Measurements from ENCODE around the gene TH. TPM values are rescaled to one million over a fixed set of nuclear protein-coding genes. Genes with fewer than 3 reads are reported as not detected.

Gene TH
- total RNA-seq, 6 donors from 2014 or later, result not detected

- DNase-seq (peak in 1 of 2 donors; percentile 67), ATAC-seq (ENCODE audit: low FRiP score in 2 of 2) (no peak)
- peaks cover 7 to 11% (median 9%) of the 10 kb centered on the region in 4 donors for H3K4me1 ChIP-seq
- H3K27ac ChIP-seq, result no peak overlapping the region
- 68 to 81% methylated on average over 20 to 25 of the region's 31 CpGs for WGBS, 2 donors
- no peaks in the 10 kb centered on the region for H3K36me3 ChIP-seq
- TF ChIP-seq EP300 (IDR thresholded peaks at IDR 0.05), result no peak
- no peak for TF ChIP-seq POLR2A (IDR thresholded peaks at IDR 0.05)
- TF ChIP-seq POLR2AphosphoS5 (IDR thresholded peaks at IDR 0.05), result no peak
- TF ChIP-seq, protein P1, sequence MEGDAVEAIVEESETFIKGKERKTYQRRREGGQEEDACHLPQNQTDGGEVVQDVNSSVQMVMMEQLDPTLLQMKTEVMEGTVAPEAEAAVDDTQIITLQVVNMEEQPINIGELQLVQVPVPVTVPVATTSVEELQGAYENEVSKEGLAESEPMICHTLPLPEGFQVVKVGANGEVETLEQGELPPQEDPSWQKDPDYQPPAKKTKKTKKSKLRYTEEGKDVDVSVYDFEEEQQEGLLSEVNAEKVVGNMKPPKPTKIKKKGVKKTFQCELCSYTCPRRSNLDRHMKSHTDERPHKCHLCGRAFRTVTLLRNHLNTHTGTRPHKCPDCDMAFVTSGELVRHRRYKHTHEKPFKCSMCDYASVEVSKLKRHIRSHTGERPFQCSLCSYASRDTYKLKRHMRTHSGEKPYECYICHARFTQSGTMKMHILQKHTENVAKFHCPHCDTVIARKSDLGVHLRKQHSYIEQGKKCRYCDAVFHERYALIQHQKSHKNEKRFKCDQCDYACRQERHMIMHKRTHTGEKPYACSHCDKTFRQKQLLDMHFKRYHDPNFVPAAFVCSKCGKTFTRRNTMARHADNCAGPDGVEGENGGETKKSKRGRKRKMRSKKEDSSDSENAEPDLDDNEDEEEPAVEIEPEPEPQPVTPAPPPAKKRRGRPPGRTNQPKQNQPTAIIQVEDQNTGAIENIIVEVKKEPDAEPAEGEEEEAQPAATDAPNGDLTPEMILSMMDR (IDR thresholded peaks at IDR 0.05), result no peak
- H3K4me3 ChIP-seq, result no peak overlapping the region
- H3K27me3 ChIP-seq, result peaks cover 0 to 8% (median 3%) of the 10 kb centered on the region in 4 donors
- no peaks in the 10 kb centered on the region for H3K9me3 ChIP-seq
Measured at GRCh38 chr11:2167141-2168045, 4.2 kb downstream of the TH start.

DNA sequence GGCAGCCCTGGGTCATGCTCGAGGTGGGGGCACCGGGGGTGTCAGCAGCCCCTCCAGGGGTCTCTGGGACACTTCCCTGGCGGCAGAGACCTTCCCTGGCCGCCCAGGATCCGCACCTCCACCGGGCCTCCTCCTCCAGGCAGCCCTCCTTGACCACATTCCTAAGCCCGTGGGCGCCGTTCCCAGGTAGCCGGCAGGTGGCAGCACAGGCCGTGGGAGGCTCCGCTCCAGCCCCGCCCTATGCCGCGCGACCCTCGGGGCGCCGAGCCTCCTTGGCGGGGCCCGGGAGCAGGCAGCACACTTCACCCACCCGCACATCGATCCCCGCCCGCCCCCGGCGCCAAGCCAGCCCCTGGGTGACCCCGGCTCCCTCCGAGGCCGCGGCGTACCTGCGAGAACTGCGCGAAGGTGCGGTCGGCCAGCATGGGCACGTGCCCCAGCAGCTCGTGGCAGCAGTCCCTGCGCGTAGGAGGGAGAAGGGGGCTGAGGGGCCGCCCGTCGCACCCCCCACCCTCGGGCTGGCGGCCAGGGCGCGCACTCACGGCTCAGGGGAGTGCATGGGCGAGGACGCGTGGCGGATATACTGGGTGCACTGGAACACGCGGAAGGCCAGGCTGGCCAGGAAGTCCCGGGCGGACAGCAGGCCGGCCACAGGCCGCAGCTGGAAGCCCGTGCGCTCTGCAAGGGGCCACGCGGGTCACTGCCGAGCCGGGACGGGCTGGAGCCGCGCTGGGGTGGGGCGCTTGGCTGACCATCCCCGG lies 5.3 kb downstream of the TH start:
- no peak overlapping the region for H3K27ac ChIP-seq
- H3K36me3 ChIP-seq, result no peaks in the 10 kb centered on the region
- DNase-seq (peak in 1 of 2 donors; percentile 90), ATAC-seq (ENCODE audit: low FRiP score in 2 of 2) (peak in 1 of 2 donors; percentile 25)
- 2% methylated on average over 24 of the region's 70 CpGs; no CpG with 5 or more reads in 1 of the 2 donors for WGBS, 2 donors
- H3K9me3 ChIP-seq, result no peaks in the 10 kb centered on the region
- TF ChIP-seq, protein P1 (IDR thresholded peaks at IDR 0.05), result peak; percentile 18 to 68 (median 54)
- no peak for TF ChIP-seq POLR2AphosphoS5 (IDR thresholded peaks at IDR 0.05)
- H3K27me3 ChIP-seq, result peaks cover 0 to 8% (median 3%) of the 10 kb centered on the region in 4 donors
- H3K4me3 ChIP-seq, result peak overlapping the region in 3 of 4 donors; percentile 7 to 32 (median 23)
- peaks cover 7 to 11% (median 9%) of the 10 kb centered on the region in 4 donors for H3K4me1 ChIP-seq

GRCh38 chr11:2165571-2165970 lies 6.0 kb downstream of the TH start:
- ATAC-seq (ENCODE audit: low FRiP score in 2 of 2), result no peak

DNA sequence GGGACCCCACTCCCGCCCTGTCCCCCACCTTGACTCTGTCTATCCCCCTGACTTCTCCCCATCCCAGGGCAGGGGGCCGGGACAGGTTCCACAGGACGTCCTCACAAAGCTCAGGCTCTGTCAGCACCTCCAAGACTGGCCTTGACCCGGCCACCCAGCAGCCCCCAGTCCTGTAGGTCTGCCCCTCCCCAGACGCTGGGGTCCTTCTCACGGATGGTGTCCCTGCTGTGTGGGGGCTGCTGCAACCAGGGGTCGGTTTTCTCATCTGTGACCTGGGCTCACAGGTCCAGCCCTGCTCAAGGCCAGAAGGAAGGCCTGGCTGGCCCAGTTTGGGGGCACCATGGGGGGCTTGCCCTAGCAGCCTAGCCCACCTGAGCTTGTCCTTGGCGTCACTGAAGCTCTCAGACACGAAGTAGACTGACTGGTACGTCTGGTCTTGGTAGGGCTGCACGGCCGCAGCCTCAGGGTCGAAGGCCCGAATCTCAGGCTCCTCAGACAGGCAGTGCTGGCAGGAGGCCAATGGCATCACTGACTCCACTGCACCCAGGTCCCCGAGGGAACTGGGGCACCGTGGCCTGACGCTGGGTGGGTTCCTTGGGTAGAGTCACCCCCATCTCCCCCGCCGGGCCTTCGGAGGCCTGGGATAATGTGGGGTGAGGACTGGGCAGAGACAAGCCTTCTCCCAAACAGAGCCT lies 6.6 kb downstream of the TH start:
- Histone ChIP-seq H3K4me3 (no peak overlapping the region), H3K27ac (no peak overlapping the region), H3K4me1 (peaks cover 7 to 11% (median 9%) of the 10 kb centered on the region in 4 donors), H3K27me3 (peaks cover 0 to 8% (median 3%) of the 10 kb centered on the region in 4 donors), H3K36me3 (no peaks in the 10 kb centered on the region), H3K9me3 (no peaks in the 10 kb centered on the region)
- TF ChIP-seq POLR2A (IDR thresholded peaks at IDR 0.05), result no peak
- TF ChIP-seq POLR2AphosphoS5 (IDR thresholded peaks at IDR 0.05), result no peak
- TF ChIP-seq EP300 (IDR thresholded peaks at IDR 0.05), result no peak
- TF ChIP-seq, protein P1 (IDR thresholded peaks at IDR 0.05), result no peak
- 58 to 75% methylated on average over 6 to 19 of the region's 20 CpGs for WGBS, 2 donors
- ATAC-seq (ENCODE audit: low FRiP score in 2 of 2) (no peak), DNase-seq (peak in 1 of 2 donors; percentile 51)

More at GRCh38 chr11:2165571-2165970, 6.0 kb downstream of the TH start:
- peaks cover 0 to 8% (median 3%) of the 10 kb centered on the region in 4 donors for H3K27me3 ChIP-seq
- peaks cover 7 to 11% (median 9%) of the 10 kb centered on the region in 4 donors for H3K4me1 ChIP-seq
- peak in 1 of 2 donors; percentile 51 for DNase-seq
- no peaks in the 10 kb centered on the region for H3K9me3 ChIP-seq
- H3K27ac ChIP-seq, result no peak overlapping the region
- WGBS, 2 donors, result 89% methylated on average over 12 of the region's 13 CpGs; no CpG with 5 or more reads in 1 of the 2 donors
- H3K36me3 ChIP-seq, result no peaks in the 10 kb centered on the region
- no peak for TF ChIP-seq POLR2AphosphoS5 (IDR thresholded peaks at IDR 0.05)
- TF ChIP-seq EP300 (IDR thresholded peaks at IDR 0.05), result no peak
- TF ChIP-seq, protein P1 (IDR thresholded peaks at IDR 0.05), result no peak
- TF ChIP-seq POLR2A (IDR thresholded peaks at IDR 0.05), result no peak
- H3K4me3 ChIP-seq, result no peak overlapping the region

Measured in upper lobe of left lung (tissue), 6 donors.